H4 (cell line): ENCODE data around the gene ERCC1. TPM values are rescaled to one million over a fixed set of nuclear protein-coding genes. Genes with fewer than 3 reads are reported as not detected.
"Not testable (repeated sequence)": the region's sequence is repeated elsewhere in the genome, so short reads cannot be mapped to it uniquely, and the experiment has no call there.

Experiments used
- DNase-seq: peaks from one replicate; pipeline ENCODE4 v3.0.0-alpha.2; 2015; ENCODE audit warnings: low spot score
- total RNA-seq: library from RNA; depleted of rRNA; stranded (reverse); fragments of >200 nt; shearing (Covaris generic); gene quantifications from 2 replicates; pipeline ENCODE4 v1.2.3, GENCODE V29; 2014

The ERCC1 gene
- total RNA-seq, 1 experiment from 2014 or later = 49.3 TPM

DNA sequence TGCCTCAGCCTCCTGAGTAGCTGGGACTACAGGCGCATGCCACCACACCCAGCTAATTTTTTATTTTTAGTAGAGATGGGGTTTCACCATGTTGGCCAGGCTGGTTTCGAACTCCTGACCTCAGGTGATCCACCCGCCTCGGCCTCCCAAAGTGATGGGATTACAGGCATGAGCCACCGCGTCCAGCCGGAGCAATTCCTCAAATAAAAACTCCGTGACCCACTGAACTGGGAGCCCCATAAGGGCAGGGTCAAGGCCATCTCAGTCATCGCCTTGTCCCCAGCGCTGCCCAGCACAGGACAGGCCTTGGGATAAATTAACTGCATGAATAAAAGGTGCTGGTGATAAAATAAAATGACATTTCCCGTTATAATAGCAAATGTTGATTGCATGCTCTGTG, 6.2 kb upstream of the ERCC1 start:
- not testable (repeated sequence) for DNase-seq

DNA sequence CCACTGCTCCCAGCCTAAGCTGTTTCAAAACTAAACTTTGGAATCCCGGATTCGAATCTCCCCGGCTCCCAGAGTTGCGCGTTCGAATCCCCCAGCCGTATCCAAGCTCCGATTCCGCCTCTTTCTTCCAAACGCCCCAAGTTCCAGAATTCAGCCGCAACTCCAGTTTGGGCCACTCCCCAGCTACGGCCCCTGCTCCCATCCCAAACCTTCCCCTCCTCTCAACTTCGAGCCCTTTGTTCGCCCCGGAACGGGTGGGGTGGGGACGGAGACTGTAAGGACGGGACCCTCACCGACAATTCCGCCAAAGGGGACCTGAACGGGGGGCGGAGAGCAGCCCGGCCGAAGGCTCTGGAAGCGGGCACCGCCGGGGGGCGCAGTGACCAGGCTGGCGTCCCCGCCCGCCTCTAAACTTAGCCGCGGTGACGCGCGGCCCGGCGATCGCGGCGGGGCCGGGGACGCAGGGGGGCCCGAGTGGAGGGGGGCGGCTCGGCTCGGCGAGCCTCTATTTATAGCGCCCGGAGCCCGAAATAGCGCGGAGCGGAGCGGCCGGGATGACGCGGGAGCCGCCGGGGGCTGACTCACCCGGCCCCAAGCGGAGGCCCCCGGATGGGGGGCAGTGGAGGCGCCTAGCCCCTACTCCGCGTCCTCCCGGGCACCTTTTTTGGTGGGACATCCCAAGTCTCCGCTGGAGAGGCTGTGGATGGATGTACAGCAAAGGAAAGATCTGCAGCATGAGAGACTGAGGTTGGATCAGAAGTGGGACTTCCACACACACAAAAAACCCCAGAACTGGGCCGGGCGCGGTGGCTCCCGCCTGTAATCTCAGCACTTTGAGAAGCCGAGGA, 4.9 kb upstream of the ERCC1 start:
- DNase-seq = no peak

DNA sequence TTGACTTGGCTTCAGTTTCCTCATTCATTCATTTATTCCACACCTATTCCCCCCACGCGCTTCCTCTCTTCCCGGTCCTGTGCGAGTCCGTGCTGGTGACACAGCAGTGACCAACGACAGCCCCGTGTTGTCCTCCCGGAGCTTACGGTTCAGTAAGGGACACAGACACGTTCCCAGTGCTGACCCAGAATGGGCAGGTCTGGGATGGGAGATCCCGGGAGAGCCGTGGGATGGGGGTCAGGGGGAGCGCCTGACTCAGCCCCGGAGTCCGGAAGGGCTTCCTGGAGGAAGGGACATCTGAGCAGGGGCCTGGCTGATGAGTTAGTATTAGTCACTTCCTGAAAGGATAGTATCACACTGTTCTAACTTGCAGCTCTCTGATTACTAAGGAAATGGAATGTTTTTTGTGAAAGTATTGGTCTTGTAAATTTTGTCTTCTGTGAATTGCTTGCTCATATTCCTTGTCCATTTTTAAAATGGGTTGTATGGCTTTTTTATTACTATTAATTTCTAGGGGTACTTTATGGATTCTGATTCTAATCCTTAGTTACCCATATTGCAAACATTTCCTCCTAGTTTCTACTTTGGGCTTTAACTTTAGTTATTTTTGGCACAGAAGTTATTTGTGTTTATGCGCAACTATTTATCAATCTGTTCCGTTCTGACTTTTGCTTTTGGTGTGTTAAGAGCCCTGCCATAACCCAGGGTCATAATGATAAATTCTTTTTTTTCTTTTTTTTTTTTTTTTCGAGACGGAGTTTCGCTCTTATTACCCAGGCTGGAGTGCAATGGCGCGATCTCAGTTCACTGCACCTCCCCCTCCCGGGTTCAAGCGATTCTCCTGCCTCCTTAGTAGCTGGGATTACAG, 708 bp upstream of the ERCC1 start:
- peak; percentile 88 for DNase-seq

DNA sequence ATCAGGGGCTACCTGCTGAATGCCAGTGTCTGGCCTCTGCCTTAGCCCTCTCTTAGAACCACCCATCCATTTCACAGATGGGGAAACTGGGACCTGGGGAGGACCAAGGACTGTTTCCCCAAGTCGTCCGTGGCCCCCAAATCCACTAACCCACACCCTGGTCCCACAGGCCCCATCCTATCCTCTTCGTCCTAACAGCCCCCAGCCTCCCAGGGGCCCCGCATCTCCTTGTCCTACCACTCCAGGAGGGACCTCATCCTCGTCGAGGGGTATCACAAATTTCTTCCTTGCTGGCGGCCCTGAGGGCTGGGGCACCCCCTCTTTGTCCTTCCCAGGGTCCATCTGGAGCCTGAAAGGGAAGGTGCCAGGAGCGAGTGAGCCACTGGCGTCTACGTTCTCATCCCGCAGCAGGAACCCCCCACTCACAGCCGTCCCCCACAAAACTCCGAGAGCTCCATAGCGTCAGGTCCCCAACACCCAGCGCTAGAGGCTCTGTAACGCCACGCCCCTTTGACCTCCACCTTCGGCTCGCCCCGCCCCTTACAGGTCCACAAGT, 606 bp downstream of the ERCC1 start:
- DNase-seq = no peak

DNA sequence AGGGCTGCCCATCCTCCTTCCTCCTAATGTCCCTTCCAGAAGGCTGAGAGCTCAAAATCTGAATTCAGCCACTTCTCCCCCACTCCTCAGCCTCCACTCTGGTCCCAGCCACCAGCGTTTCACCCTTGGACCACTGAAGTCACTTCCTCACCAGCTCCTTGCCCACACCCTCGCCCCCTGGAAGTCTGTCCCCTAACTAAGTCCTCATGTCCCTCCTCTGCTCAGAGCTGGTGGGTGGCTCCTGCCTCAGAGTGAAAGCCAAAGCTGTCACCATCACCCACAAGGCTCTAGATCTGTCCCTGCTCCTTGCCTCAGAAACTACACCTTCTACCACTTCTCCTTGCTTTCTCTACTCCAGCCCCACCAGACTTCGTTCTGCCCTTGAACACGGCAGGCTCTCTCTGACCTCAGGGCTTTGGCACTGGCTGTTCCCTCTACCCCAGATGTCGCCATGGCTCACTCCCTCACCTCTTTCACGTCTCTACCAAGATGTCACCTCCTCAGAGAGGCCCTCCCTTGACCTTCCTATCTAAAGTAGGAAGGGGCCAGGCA, 1.7 kb downstream of the ERCC1 start:
- DNase-seq = no peak

DNA sequence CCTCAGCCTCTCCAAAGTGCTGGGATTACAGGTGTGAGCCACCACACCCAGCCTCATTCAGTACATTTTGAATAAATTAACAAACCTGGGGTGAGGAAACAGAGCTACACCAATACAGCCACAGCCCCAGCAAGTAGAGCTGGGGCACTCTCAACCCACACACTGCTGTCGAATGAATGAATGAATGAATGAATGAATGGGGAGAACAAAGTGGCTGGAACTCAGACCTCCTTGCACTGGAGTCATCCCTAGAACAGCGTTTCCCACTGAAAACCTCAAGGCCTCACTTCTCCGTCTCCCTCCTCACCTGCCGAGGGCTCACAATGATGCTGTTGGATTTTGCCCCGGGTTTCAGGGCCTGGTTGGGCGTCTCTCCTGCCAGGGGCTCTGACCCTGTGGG, 2.8 kb downstream of the ERCC1 start:
- no peak for DNase-seq

DNA sequence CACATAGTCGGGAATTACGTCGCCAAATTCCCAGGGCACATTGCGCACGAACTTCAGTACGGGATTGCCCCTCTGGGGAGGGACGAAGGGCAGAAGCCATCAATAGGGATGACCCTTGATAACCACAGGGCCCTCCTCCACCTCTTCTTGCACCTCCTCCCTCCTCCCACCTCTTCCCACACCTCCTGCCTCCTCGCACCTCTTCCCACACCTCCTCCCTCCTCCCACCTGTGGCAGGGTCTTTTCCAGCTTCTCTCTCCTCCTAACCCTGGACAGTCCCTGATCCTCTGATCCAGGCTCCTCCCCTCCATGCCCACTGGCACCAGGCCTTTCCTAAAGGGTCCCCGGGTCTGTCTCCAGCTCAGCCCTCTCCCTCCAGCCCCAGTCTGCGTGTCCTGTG, 3.4 kb downstream of the ERCC1 start:
- no peak for DNase-seq

DNA sequence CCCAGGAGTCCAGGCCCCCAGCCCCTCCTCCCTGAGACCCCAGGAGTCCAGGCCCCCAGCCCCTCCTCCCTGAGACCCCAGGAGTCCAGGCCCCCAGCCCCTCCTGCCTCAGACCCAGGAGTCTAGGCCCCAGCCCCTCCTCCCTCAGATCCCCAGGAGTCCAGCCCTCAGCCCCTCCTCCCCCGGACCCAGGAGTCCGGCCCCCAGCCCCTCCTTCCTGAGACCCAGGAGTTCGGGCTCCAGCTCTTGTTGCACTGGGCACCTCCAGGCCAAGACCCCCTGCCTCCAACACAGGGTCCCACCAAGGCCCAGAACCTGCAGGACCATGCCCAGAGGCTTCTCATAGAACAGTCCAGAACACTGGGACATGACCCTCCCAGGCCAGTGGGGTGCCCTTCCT, 3.8 kb downstream of the ERCC1 start:
- DNase-seq = no peak

DNA sequence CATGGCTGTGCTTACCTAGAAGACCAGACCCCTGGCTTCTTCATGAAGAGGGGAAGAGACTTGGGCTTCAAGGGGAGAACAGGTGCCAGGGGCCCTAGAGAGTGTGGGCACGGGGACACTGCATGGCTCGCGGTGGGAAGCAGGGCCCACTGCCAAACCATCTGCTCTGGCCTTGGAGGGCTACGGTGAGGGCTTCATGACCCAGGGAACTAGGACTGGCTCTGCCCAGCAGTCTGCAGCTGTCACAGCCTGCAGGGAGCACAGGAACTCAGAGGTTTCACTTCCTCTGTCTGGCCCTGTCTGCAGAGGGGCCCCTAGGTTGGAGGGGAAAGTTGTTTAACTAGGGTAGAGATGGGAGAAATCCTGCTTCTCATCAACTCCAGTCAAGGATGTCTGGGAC, 4.3 kb downstream of the ERCC1 start:
- DNase-seq = no peak

DNA sequence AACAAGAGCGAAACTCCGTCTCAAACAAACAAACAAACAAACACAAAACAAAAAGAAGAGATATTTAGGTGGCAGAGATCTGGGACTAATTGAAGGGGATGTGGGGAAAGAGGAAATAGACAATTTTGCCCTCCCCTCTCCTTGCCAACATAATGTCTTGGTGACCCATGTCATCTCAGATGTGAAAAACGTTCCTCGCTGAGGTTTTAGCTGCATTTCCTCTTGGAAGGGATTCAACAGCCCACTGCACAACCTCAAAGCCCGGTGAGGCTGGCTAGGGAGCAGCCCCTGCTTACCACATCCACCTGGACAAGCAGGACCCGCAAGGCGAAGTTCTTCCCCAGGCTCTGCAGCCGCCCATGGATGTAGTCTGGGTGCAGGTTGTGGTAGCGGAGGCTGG, 4.9 kb downstream of the ERCC1 start:
- no peak for DNase-seq

DNA sequence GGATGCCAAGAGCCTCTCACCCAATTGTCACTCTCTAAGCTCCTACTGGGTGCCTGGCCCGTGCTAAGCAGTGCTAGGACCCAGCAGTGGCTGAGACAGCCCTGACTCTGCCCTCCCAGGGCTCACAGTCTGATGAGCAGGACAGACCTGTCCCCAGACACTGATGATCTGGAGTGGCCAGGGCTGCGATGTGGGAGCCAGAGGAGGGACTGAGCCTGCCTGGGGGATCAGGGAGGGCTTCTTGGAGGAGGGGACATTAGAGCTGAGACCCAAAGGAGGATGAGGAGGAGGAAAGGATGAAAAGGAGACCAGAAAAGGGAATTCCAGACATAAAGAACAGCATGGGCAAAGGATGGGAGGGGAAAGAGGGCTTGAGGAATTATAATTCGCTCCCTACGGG, 6.6 kb downstream of the ERCC1 start:
- no peak for DNase-seq

DNA sequence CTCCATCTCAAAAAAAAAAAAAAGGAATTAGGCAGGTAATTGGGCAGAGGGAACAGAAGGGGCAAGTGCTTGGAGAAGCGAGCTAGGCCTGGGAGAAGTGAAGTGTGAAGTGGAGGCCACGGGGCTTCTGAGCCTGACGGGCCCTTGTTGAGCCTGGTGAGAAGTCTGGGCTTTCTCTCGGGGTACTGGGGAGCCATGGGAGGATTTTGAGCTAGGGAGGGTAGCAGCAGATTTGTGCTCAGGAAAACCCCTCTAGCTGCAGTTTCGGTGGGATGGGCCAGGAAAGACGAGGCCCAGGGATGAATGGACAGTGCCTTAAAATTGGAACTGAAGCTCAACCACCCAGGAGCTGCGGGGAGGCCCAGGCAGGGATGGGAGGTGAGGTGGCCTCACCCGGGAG, 9.2 kb downstream of the ERCC1 start:
- no peak for DNase-seq

DNA sequence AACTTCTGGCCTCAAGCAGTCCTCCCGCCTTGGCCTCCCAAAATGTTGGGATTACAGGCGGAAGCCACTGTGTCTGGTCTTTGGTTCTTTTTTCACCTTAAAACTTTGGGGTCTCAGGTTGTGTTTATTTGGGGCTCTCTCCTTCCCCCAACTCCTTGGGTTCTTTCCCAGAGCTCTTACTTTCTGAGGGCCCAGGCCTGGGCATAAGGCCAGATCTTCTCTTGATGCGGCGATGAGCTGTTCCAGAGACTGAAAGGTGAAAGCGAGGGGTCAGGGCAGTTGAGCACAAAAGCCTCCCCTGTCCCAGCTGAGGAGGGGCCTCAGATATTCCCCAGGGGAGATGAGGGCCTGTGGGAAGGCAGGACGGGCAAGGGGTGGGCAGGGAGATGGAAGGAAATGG, 10.2 kb downstream of the ERCC1 start:
- DNase-seq = no peak

DNA sequence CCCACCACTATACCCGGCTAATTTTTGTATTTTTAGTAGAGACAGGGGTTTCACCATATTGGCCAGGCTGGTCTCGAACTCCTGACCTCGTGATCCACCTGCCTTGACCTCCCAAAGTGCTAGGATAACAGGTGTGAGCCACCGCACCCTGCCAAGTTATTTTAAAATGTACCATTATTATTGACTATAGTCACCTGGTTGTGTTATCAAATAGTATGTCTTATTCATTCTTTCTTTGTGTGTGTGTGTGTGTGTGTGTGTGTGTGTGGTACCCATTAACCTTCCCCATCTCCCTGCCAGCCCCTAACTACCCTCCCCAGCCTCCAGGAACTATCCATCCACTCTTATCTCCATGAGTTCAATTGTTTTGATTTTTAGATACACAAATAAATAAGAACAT, 13.4 kb downstream of the ERCC1 start:
- not testable (repeated sequence) for DNase-seq

DNA sequence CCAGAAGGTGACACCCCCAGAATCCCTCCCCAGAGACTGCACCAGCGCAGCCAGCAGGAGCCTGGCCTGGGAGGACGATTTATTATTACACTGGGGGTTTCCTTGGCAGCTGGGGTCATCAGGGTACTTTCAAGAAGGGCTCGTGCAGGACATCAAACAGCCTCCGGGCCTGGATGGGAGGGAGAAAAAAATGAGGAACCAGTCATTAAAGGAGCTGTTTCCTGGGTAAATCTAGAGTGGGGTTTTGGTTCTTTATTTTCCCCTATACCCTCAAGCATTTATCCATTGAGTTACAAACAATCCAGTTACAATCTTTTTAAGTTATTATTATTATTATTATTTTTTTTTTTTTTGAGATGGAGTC, 14.2 kb downstream of the ERCC1 start:
- DNase-seq = no peak

DNA sequence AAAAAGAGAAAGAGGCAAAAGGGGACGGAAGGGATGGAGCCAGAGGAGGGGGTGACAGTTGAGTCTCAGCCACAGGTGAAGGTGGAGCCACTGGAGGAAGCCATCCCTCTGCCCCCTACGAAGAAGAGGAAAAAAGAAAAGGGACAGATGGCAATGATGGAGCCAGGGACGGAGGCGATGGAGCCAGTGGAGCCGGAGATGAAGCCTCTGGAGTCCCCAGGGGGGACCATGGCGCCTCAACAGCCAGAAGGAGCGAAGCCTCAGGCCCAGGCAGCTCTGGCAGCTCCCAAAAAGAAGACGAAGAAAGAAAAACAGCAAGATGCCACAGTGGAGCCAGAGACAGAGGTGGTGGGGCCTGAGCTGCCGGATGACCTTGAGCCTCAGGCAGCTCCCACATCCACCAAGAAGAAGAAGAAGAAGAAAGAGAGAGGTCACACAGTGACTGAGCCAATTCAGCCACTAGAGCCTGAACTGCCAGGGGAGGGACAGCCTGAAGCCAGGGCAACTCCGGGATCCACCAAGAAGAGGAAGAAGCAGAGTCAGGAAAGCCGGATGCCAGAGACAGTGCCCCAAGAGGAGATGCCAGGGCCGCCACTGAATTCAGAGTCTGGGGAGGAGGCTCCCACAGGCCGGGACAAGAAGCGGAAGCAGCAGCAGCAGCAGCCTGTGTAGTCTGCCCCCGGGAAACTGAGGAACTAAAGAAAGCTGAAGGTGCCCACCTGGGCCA, 14.7 kb downstream of the ERCC1 start:
- no peak for DNase-seq

DNA sequence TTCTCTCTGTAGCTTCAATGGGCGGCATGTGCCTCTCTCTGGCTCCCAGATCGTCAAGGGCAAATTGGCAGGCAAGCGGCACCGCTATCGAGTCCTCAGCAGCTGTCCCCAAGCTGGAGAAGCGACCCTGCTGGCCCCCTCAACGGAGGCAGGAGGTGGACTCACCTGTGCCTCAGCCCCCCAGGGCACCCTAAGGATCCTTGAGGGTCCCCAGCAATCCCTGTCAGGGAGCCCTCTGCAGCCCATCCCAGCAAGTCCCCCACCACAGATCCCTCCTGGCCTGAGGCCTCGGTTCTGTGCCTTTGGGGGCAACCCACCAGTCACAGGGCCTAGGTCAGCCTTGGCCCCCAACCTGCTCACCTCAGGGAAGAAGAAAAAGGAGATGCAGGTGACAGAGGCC, 15.6 kb downstream of the ERCC1 start:
- DNase-seq = no peak

DNA sequence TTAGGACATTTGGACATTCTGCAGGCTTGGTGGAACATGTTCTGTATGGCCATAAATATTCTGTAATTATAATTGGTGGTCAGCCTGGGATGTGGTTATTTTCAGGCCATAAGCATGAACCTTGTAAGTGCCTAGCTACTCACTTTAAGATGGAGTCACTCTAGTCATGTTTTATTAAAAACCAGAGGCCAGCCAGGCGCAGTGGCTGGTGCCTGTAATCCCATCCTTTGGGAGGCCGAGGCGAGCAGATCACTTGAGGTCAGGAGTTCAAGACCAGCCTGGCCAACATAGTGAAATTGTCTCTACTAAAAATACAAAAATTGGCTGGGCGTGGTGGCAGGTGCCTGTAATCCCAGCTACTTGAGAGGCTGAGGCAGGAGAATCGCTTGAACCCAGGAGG, 16.1 kb downstream of the ERCC1 start:
- DNase-seq = not testable (repeated sequence)

DNA sequence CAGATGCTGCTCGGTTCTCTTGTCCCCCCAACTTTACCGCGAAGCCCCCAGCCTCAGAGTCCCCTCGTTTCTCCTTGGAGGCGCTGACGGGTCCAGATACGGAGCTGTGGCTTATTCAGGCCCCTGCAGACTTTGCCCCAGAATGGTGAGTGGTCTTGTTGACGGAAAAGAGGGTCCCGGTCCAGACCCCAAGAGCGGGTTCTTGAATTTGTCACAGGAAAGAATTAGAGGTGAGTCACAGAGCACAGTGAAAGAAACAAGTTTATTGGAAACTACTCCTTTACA, 16.7 kb downstream of the ERCC1 start:
- DNase-seq = no peak

DNA sequence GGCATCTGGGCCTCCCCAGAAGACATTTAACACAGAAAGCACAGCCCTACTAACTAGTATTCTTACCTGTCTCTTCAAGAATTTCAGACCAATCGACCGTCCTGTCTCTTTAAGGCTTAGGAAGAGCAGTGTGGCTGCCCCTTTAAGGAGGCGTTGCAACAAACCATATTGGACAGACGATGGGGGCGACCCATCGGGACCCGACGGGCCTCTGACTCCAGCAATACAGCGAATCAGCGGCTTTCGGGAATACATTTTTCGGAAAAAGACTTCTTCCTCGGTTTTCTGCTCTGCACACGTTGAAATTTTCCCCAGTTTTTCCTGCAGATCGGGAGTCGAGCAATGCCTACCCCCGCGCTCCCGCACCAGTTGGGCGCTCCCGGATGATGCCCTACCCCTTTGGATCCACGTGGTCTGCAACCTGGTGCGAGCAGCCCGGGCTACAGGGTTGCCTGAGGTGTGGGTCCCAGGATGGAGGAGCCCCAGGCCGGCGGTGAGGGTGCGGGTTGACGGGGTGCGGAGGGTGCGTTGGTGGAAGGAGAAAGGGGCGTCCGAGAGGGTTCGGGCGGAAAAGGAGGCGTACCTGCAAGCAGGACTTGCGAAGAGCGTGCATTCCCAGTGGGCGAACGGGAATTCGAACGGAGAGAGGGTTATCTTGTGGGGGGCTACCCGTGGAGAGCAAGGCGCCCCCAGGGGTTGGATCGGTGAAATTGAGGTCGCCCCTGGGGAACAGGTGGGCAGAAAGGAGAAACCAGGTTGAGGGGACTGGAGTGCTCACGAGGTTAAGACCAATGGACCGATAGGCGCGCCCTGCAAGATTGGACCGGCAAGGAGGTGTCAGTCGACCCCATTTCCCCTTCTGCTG, 17.3 kb downstream of the ERCC1 start, which contains the start of gene POLR1G:
POLR1G (plus strand) TSS at position 419 of the 865 bp plus-strand sequence; CDS start at position 472, 53 bp downstream.
- peak; percentile 74 for DNase-seq
